ENCODE data around the gene BCAP29.

The BCAP29 gene

GRCh38 chr7:107580716-107581383 is 804 bp downstream of the BCAP29 start:
- H3K4me3 ChIP-seq: peak overlapping the region; percentile 60 to 91 (median 72)
- H3K27ac ChIP-seq: peak overlapping the region in 20 of 21 experiments; percentile 83 to 98 (median 93)

- Histone ChIP-seq H3K27ac (peak overlapping the region in 8 of 21 experiments; percentile 22 to 98 (median 96)), H3K4me3 (peak overlapping the region in 2 of 7 experiments; percentile 67 to 69)
Observed at GRCh38 chr7:107581387-107582013, 1.5 kb downstream of the BCAP29 start.

- no peak overlapping the region for H3K27ac ChIP-seq
- no peak overlapping the region for H3K4me3 ChIP-seq
Observed at GRCh38 chr7:107582875-107583274, 2.8 kb downstream of the BCAP29 start.

GRCh38 chr7:107584716-107585115 is 4.7 kb downstream of the BCAP29 start:
- Histone ChIP-seq H3K4me3 (no peak overlapping the region), H3K27ac (no peak overlapping the region)

GRCh38 chr7:107588529-107589130 is 8.6 kb downstream of the BCAP29 start:
- H3K27ac ChIP-seq: no peak overlapping the region

GRCh38 chr7:107591421-107591820 is 11.4 kb downstream of the BCAP29 start:
- H3K27ac ChIP-seq: no peak overlapping the region
- no peak overlapping the region for H3K4me3 ChIP-seq

More at GRCh38 chr7:107588529-107589130, 8.6 kb downstream of the BCAP29 start:
- H3K4me3 ChIP-seq: no peak overlapping the region

GRCh38 chr7:107592361-107593024 is 12.4 kb downstream of the BCAP29 start:
- H3K27ac ChIP-seq: no peak overlapping the region
- H3K4me3 ChIP-seq: no peak overlapping the region

- Histone ChIP-seq H3K4me3 (no peak overlapping the region), H3K27ac (no peak overlapping the region)
Observed at GRCh38 chr7:107593025-107593410, 13.0 kb downstream of the BCAP29 start.

GRCh38 chr7:107594961-107595737 is 15.1 kb downstream of the BCAP29 start:
- H3K27ac ChIP-seq: no peak overlapping the region
- no peak overlapping the region for H3K4me3 ChIP-seq

GRCh38 chr7:107596881-107597581 is 17.0 kb downstream of the BCAP29 start:
- Histone ChIP-seq H3K4me3 (no peak overlapping the region), H3K27ac (no peak overlapping the region)

GRCh38 chr7:107597582-107597916 is 17.5 kb downstream of the BCAP29 start:
- Histone ChIP-seq H3K4me3 (no peak overlapping the region), H3K27ac (no peak overlapping the region)

- Histone ChIP-seq H3K27ac (no peak overlapping the region), H3K4me3 (no peak overlapping the region)
Observed at GRCh38 chr7:107597953-107598352, 17.9 kb downstream of the BCAP29 start.

GRCh38 chr7:107599262-107599661 is 19.2 kb downstream of the BCAP29 start:
- Histone ChIP-seq H3K4me3 (no peak overlapping the region), H3K27ac (no peak overlapping the region)

GRCh38 chr7:107600816-107601215 is 20.8 kb downstream of the BCAP29 start:
- H3K27ac ChIP-seq: no peak overlapping the region

GRCh38 chr7:107605218-107605815 is 25.3 kb downstream of the BCAP29 start:
- H3K27ac ChIP-seq: no peak overlapping the region

More at GRCh38 chr7:107600816-107601215, 20.8 kb downstream of the BCAP29 start:
- no peak overlapping the region for H3K4me3 ChIP-seq

GRCh38 chr7:107606303-107606702 is 26.3 kb downstream of the BCAP29 start:
- H3K27ac ChIP-seq: no peak overlapping the region
- H3K4me3 ChIP-seq: no peak overlapping the region

More at GRCh38 chr7:107605218-107605815, 25.3 kb downstream of the BCAP29 start:
- no peak overlapping the region for H3K4me3 ChIP-seq

- Histone ChIP-seq H3K27ac (no peak overlapping the region), H3K4me3 (no peak overlapping the region)
Observed at GRCh38 chr7:107609811-107610261, 29.8 kb downstream of the BCAP29 start.

GRCh38 chr7:107610323-107610722 is 30.3 kb downstream of the BCAP29 start:
- H3K4me3 ChIP-seq: no peak overlapping the region
- H3K27ac ChIP-seq: no peak overlapping the region

- H3K4me3 ChIP-seq: no peak overlapping the region
- no peak overlapping the region for H3K27ac ChIP-seq
Observed at GRCh38 chr7:107613439-107613838, 33.4 kb downstream of the BCAP29 start.

Measured in skin epidermis (tissue), 12 donors.